MM.1S (cell line): ENCODE data around the gene NFIX.

ENCODE experiments used
- CTCF ChIP-seq: fragments of 300-600 bp; sonication (generic); IDR thresholded peaks from 2 replicates; pipeline ENCODE4 v1.5.1; 2016; ENCODE audit warnings: antibody characterized with exemption, low read length, mixed read lengths
- EZH2 ChIP-seq: fragments of 300-600 bp; sonication (generic); optimal IDR thresholded peaks from 2 replicates; pipeline ENCODE3; 2017; ENCODE audit warnings: low read depth, mild to moderate bottlenecking, antibody characterized with exemption, low read length, mixed read lengths

DNA sequence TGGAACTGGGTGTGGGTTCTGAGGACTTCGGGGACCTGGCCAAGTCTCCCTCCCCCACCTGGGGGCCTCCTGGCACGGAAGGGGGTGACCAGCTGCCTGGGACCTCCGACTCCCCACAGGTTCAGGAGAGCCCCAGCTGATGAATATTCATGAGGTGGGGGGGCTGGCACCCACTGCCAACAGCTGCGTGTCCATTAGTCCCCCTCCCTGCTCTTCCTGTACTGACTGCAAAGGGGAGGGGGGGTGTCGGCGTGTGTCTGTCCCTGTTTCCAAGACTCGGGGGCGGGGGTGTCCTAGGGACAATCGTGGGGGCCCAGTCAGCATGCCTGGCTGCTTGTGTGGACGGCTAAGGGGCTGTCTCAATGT lies 10.6 kb upstream of the NFIX start:
- TF ChIP-seq CTCF (no peak), EZH2 (no peak)
